SK-N-MC (cell line): Measurements from ENCODE around the gene NCF2.
"Not testable (repeated sequence)": the region's sequence is repeated elsewhere in the genome, so short reads cannot be mapped to it uniquely, and the experiment has no call there.

ENCODE experiments used
- DNase-seq: peaks from one replicate; pipeline ENCODE4 v3.0.0-alpha.2; 2011; ENCODE audit warnings: low read depth, low spot score
- H3K27ac ChIP-seq: fragments of 200-600 bp; sonication (generic); 2 replicates; pipeline ENCODE4 v1.5.1; 2016; ENCODE audit warnings: mixed run types
- H3K36me3 ChIP-seq: fragments of 200-600 bp; sonication (generic); 2 replicates; pipeline ENCODE4 v1.6.1; 2017; ENCODE audit warnings: antibody characterized with exemption, low read length, mixed read lengths; ENCODE audit not compliant: insufficient read depth
- H3K4me3 ChIP-seq: fragments of 200-600 bp; sonication (generic); 2 replicates; pipeline ENCODE4 v1.5.1; 2016
- H3K9ac ChIP-seq: fragments of 200-600 bp; sonication (generic); 2 replicates; pipeline ENCODE4 v1.8.0; 2017; ENCODE audit warnings: mixed run types, mixed read lengths; ENCODE audit not compliant: insufficient read length
- H3K9me3 ChIP-seq: fragments of 200-600 bp; sonication (generic); 2 replicates; pipeline ENCODE4 v1.6.1; 2017; ENCODE audit warnings: low read depth, mild to moderate bottlenecking, antibody characterized with exemption, low read length, moderate library complexity, mixed read lengths
- EZH2 ChIP-seq: fragments of 200-600 bp; sonication (generic); IDR thresholded peaks from one replicate; pipeline ENCODE4 v1.6.1; 2017; ENCODE audit warnings: antibody characterized with exemption
- FOXP2 ChIP-seq: optimal IDR thresholded peaks from 2 replicates; pipeline ENCODE3; 2011; ENCODE audit warnings: mild to moderate bottlenecking, moderate library complexity; ENCODE audit not compliant: insufficient read depth; ENCODE audit errors: extremely low read length, control extremely low read depth
- POLR2AphosphoS5 ChIP-seq: IDR thresholded peaks from 2 replicates; pipeline ENCODE4 v1.6.1; 2012; ENCODE audit warnings: mild to moderate bottlenecking, low read depth, low read length, borderline replicate concordance

Gene NCF2

GRCh38 chr1:183620311-183620710 lies 30.1 kb upstream of the NCF2 start:
- no peaks in the 10 kb centered on the region for H3K9me3 ChIP-seq
- no peak for TF ChIP-seq FOXP2
- no peak for TF ChIP-seq EZH2
- TF ChIP-seq POLR2AphosphoS5 = no peak
- no peak overlapping the region for H3K9ac ChIP-seq
- peaks cover 8% of the 10 kb centered on the region for H3K36me3 ChIP-seq
- no peak overlapping the region for H3K27ac ChIP-seq
- no peak for DNase-seq
- H3K4me3 ChIP-seq = no peak overlapping the region

GRCh38 chr1:183619781-183620180 lies 29.5 kb upstream of the NCF2 start:
- peaks cover 5% of the 10 kb centered on the region for H3K36me3 ChIP-seq
- no peak overlapping the region for H3K9ac ChIP-seq
- H3K27ac ChIP-seq = no peak overlapping the region
- no peak for DNase-seq
- no peaks in the 10 kb centered on the region for H3K9me3 ChIP-seq
- H3K4me3 ChIP-seq = no peak overlapping the region
- no peak for TF ChIP-seq EZH2
- no peak for TF ChIP-seq FOXP2
- TF ChIP-seq POLR2AphosphoS5 = no peak

- H3K36me3 ChIP-seq, DNase-seq, H3K27ac ChIP-seq, H3K9me3 ChIP-seq, H3K9ac ChIP-seq, H3K4me3 ChIP-seq: not testable (repeated sequence)
These were observed 27.9 kb upstream of the NCF2 start for GRCh38 chr1:183618202-183618601.

- H3K27ac ChIP-seq, H3K4me3 ChIP-seq, H3K9me3 ChIP-seq, H3K9ac ChIP-seq, DNase-seq, H3K36me3 ChIP-seq: not testable (repeated sequence)
These were observed 22.7 kb upstream of the NCF2 start for GRCh38 chr1:183612975-183613374.

GRCh38 chr1:183612407-183612806 lies 22.1 kb upstream of the NCF2 start:
- Histone ChIP-seq H3K9ac (no peak overlapping the region), H3K9me3 (no peaks in the 10 kb centered on the region), H3K4me3 (no peak overlapping the region), H3K36me3 (no peaks in the 10 kb centered on the region), H3K27ac (no peak overlapping the region)
- no peak for DNase-seq
- TF ChIP-seq EZH2 (no peak), FOXP2 (no peak), POLR2AphosphoS5 (no peak)

- TF ChIP-seq FOXP2 (no peak), EZH2 (no peak), POLR2AphosphoS5 (no peak)
- no peak overlapping the region for H3K9ac ChIP-seq
- no peak for DNase-seq
- H3K4me3 ChIP-seq = no peak overlapping the region
- H3K27ac ChIP-seq = no peak overlapping the region
- H3K36me3 ChIP-seq = no peaks in the 10 kb centered on the region
- no peaks in the 10 kb centered on the region for H3K9me3 ChIP-seq
These were observed 20.8 kb upstream of the NCF2 start for GRCh38 chr1:183611021-183611420.

- Histone ChIP-seq H3K36me3 (no peaks in the 10 kb centered on the region), H3K4me3 (no peak overlapping the region), H3K9ac (no peak overlapping the region), H3K27ac (no peak overlapping the region), H3K9me3 (no peaks in the 10 kb centered on the region)
- no peak for DNase-seq
- TF ChIP-seq POLR2AphosphoS5 (no peak), EZH2 (no peak), FOXP2 (no peak)
These were observed 19.6 kb upstream of the NCF2 start for GRCh38 chr1:183609759-183610452.

- TF ChIP-seq POLR2AphosphoS5 = no peak
- no peak for TF ChIP-seq FOXP2
- no peak for TF ChIP-seq EZH2
- no peak for DNase-seq
- H3K36me3 ChIP-seq = no peaks in the 10 kb centered on the region
- H3K4me3 ChIP-seq = no peak overlapping the region
- no peak overlapping the region for H3K27ac ChIP-seq
- no peak overlapping the region for H3K9ac ChIP-seq
- H3K9me3 ChIP-seq = no peaks in the 10 kb centered on the region
These were observed 19.1 kb upstream of the NCF2 start for GRCh38 chr1:183609313-183609712.

- Histone ChIP-seq H3K9me3 (no peaks in the 10 kb centered on the region), H3K9ac (no peak overlapping the region), H3K36me3 (no peaks in the 10 kb centered on the region), H3K27ac (no peak overlapping the region), H3K4me3 (no peak overlapping the region)
- TF ChIP-seq FOXP2 (no peak), POLR2AphosphoS5 (no peak), EZH2 (no peak)
- DNase-seq = no peak
These were observed 17.2 kb upstream of the NCF2 start for GRCh38 chr1:183607322-183607980.
